22Rv1 (cell line): ENCODE data around the gene TLNRD1.

Experiments
- CTCF ChIP-seq: fragments of 450-650 bp; IDR thresholded peaks from 2 replicates; pipeline ENCODE4 v1.5.1; 2017; ENCODE audit warnings: mild to moderate bottlenecking
- ZFX ChIP-seq: fragments of 450-650 bp; IDR thresholded peaks from 2 replicates; pipeline ENCODE4 v1.6.1; 2017; ENCODE audit warnings: antibody characterized with exemption, borderline replicate concordance

GRCh38 chr15:81024265-81024872 lies 23.6 kb downstream of the TLNRD1 start:
- TF ChIP-seq CTCF (no peak), ZFX (no peak)
